ENCODE data around the gene TEDC1.
A peak's percentile ranks its signal among the peaks of the same experiment; 100 is the strongest.

Gene TEDC1, protein sequence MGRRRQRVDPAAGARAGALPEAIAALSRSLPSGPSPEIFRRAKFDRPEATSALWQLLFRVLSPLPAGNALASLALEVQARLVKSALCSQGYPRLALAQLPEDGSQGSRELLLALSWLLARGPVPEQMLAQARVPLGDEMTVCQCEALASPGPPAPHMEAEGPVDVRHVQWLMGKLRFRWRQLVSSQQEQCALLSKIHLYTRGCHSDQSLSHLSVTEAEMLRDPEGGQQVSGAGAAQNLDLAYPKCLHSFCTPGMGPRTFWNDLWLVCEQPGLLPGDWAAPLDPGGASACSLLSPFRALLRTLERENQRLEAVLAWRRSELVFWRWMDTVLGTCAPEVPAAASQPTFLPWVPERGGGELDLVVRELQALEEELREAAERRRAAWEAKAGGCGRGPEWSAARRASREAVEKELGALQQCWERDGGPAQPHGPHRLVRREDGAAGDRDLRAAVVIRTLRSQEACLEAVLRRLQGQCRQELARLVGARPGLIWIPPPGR

DNA sequence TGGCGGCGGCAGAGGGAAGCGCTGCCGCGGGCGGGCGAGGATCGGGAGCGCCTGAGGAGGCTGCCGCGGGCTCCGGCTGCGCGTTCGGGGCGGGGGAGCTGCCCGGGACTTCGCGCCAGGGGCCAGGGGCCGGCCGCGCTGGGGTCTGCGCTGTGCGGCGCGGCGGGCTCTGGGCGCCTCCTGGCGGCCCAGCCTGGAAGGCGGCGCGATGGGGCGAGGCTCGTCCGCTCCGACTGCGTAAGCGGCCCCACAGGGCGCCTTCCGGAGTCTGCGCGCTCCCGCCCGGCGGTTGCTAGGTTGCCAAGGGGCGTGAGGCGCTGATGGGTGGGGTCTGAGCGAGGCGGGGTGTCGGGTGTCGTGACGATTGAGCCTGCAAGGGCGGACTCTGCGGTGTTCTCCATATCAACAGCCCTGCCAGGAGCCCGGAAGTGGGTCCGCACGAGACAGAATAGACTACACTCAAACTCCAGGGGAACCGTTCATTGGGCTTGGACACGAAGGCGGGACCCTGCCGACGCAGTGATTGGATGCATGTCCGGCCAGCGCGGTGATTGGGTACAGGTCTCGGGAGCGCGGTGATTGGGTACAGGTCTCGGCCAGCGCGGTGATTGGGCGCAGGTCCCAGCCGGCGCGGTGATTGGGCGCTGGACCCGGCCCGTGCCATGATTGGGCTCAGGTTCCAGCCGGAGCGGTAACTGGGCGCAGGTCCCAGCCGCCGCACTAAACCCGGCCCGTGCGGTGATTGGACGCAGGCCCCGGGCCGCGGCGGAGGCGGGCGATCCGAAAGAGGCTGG, at the start of gene TEDC1:
Gene TEDC1, plus strand, starts transcription at position 675 of the 794 bp plus-strand sequence. CDS start 130 bp downstream, outside the sequence.
- peak; percentile 85 for ATAC-seq
- TF ChIP-seq ZC3H10 (CRISPR knock-in tag; IDR thresholded peaks at IDR 0.05) (no peak), CSDC2 (CRISPR knock-in tag; IDR thresholded peaks at IDR 0.05) (peak; percentile 88; the same call in 1 of the 2 replicates), ZFP30 (CRISPR knock-in tag; IDR thresholded peaks at IDR 0.05) (no peak; the same call in 1 of the 2 replicates), ISL1 (CRISPR knock-in tag; IDR thresholded peaks at IDR 0.05) (no peak), ZNF565 (CRISPR knock-in tag; conservative IDR thresholded peaks at IDR 0.05; ENCODE audit: low read depth) (no peak), ZNF8 (CRISPR knock-in tag; IDR thresholded peaks at IDR 0.05) (no peak), PPARA (CRISPR knock-in tag; IDR thresholded peaks at IDR 0.05; ENCODE audit: borderline replicate concordance) (peak; percentile 64; the same call in 1 of the 2 replicates), OSR1 (CRISPR knock-in tag; IDR thresholded peaks at IDR 0.05) (no peak), ARNTL (CRISPR knock-in tag; IDR thresholded peaks at IDR 0.05; ENCODE audit: borderline replicate concordance, low read depth) (no peak), SNAI2 (CRISPR knock-in tag; IDR thresholded peaks at IDR 0.05) (no peak; the same call in 1 of the 2 replicates), ZNF70 (CRISPR knock-in tag; IDR thresholded peaks at IDR 0.05) (no peak), GLIS3 (CRISPR knock-in tag; IDR thresholded peaks at IDR 0.05) (0 out of 2 replicates have a peak, but pooled peaks have one; percentile 53), TCF4 (CRISPR knock-in tag; IDR thresholded peaks at IDR 0.05; ENCODE audit: borderline replicate concordance) (no peak), ESRRG (CRISPR knock-in tag; IDR thresholded peaks at IDR 0.05) (no peak), ZFP3 (CRISPR knock-in tag; IDR thresholded peaks at IDR 0.05) (0 out of 2 replicates have a peak, but pooled peaks have one; percentile 25), RARB (CRISPR knock-in tag; IDR thresholded peaks at IDR 0.05) (no peak), TOX (CRISPR knock-in tag; IDR thresholded peaks at IDR 0.05; ENCODE audit: borderline replicate concordance) (no peak), BACH2 (CRISPR knock-in tag; IDR thresholded peaks at IDR 0.05; ENCODE audit: borderline replicate concordance) (peak; percentile 70; the same call in 1 of the 2 replicates)
- TF ChIP-seq, protein P1, sequence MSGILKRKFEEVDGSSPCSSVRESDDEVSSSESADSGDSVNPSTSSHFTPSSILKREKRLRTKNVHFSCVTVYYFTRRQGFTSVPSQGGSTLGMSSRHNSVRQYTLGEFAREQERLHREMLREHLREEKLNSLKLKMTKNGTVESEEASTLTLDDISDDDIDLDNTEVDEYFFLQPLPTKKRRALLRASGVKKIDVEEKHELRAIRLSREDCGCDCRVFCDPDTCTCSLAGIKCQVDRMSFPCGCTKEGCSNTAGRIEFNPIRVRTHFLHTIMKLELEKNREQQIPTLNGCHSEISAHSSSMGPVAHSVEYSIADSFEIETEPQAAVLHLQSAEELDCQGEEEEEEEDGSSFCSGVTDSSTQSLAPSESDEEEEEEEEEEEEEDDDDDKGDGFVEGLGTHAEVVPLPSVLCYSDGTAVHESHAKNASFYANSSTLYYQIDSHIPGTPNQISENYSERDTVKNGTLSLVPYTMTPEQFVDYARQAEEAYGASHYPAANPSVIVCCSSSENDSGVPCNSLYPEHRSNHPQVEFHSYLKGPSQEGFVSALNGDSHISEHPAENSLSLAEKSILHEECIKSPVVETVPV (CRISPR knock-in tag; IDR thresholded peaks at IDR 0.05): no peak
- TF ChIP-seq, protein P2, sequence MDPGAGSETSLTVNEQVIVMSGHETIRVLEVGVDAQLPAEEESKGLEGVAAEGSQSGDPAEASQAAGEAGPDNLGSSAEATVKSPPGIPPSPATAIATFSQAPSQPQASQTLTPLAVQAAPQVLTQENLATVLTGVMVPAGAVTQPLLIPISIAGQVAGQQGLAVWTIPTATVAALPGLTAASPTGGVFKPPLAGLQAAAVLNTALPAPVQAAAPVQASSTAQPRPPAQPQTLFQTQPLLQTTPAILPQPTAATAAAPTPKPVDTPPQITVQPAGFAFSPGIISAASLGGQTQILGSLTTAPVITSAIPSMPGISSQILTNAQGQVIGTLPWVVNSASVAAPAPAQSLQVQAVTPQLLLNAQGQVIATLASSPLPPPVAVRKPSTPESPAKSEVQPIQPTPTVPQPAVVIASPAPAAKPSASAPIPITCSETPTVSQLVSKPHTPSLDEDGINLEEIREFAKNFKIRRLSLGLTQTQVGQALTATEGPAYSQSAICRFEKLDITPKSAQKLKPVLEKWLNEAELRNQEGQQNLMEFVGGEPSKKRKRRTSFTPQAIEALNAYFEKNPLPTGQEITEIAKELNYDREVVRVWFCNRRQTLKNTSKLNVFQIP (CRISPR knock-in tag; IDR thresholded peaks at IDR 0.05; ENCODE audit: borderline replicate concordance, low read depth): 0 out of 2 replicates have a peak, but pooled peaks have one; percentile 26
- TF ChIP-seq, protein P3, sequence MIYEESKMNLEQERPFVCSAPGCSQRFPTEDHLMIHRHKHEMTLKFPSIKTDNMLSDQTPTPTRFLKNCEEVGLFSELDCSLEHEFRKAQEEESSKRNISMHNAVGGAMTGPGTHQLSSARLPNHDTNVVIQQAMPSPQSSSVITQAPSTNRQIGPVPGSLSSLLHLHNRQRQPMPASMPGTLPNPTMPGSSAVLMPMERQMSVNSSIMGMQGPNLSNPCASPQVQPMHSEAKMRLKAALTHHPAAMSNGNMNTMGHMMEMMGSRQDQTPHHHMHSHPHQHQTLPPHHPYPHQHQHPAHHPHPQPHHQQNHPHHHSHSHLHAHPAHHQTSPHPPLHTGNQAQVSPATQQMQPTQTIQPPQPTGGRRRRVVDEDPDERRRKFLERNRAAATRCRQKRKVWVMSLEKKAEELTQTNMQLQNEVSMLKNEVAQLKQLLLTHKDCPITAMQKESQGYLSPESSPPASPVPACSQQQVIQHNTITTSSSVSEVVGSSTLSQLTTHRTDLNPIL (CRISPR knock-in tag; IDR thresholded peaks at IDR 0.05; ENCODE audit: low read depth): no peak
- TF ChIP-seq, protein P4, sequence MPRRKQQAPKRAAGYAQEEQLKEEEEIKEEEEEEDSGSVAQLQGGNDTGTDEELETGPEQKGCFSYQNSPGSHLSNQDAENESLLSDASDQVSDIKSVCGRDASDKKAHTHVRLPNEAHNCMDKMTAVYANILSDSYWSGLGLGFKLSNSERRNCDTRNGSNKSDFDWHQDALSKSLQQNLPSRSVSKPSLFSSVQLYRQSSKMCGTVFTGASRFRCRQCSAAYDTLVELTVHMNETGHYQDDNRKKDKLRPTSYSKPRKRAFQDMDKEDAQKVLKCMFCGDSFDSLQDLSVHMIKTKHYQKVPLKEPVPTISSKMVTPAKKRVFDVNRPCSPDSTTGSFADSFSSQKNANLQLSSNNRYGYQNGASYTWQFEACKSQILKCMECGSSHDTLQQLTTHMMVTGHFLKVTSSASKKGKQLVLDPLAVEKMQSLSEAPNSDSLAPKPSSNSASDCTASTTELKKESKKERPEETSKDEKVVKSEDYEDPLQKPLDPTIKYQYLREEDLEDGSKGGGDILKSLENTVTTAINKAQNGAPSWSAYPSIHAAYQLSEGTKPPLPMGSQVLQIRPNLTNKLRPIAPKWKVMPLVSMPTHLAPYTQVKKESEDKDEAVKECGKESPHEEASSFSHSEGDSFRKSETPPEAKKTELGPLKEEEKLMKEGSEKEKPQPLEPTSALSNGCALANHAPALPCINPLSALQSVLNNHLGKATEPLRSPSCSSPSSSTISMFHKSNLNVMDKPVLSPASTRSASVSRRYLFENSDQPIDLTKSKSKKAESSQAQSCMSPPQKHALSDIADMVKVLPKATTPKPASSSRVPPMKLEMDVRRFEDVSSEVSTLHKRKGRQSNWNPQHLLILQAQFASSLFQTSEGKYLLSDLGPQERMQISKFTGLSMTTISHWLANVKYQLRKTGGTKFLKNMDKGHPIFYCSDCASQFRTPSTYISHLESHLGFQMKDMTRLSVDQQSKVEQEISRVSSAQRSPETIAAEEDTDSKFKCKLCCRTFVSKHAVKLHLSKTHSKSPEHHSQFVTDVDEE (CRISPR knock-in tag; IDR thresholded peaks at IDR 0.05): peak; percentile 88
- TF ChIP-seq, protein P5, sequence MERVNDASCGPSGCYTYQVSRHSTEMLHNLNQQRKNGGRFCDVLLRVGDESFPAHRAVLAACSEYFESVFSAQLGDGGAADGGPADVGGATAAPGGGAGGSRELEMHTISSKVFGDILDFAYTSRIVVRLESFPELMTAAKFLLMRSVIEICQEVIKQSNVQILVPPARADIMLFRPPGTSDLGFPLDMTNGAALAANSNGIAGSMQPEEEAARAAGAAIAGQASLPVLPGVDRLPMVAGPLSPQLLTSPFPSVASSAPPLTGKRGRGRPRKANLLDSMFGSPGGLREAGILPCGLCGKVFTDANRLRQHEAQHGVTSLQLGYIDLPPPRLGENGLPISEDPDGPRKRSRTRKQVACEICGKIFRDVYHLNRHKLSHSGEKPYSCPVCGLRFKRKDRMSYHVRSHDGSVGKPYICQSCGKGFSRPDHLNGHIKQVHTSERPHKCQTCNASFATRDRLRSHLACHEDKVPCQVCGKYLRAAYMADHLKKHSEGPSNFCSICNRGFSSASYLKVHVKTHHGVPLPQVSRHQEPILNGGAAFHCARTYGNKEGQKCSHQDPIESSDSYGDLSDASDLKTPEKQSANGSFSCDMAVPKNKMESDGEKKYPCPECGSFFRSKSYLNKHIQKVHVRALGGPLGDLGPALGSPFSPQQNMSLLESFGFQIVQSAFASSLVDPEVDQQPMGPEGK (CRISPR knock-in tag; IDR thresholded peaks at IDR 0.05; ENCODE audit: borderline replicate concordance): no peak

All from SK-N-SH treated with all-trans-retinoic acid at 6 μM for 48 hours (cell line).